Islet precursor cell (in vitro differentiated cells): ENCODE results near the gene CCL20.

ENCODE experiments used
- DNase-seq: peaks from one replicate; pipeline ENCODE4 v3.0.0-alpha.2; 2018

The CCL20 gene

GRCh38 chr2:227804975-227805374 lies 8.7 kb upstream of the CCL20 start:
- peak; percentile 71 for DNase-seq

GRCh38 chr2:227805578-227805977 lies 8.1 kb upstream of the CCL20 start:
- no peak for DNase-seq

- no peak for DNase-seq
Measured at GRCh38 chr2:227808936-227809335, 4.7 kb upstream of the CCL20 start.

GRCh38 chr2:227812001-227812400 lies 1.6 kb upstream of the CCL20 start:
- DNase-seq, result no peak

GRCh38 chr2:227813229-227813561 lies 447 bp upstream of the CCL20 start:
- DNase-seq, result no peak

GRCh38 chr2:227815066-227815465 lies 1.4 kb downstream of the CCL20 start:
- no peak for DNase-seq

- DNase-seq, result no peak
Measured at GRCh38 chr2:227816507-227817294, 3.1 kb downstream of the CCL20 start.

GRCh38 chr2:227817336-227817735 lies 3.7 kb downstream of the CCL20 start:
- DNase-seq, result no peak

GRCh38 chr2:227817850-227818674 lies 4.4 kb downstream of the CCL20 start:
- DNase-seq, result peak; percentile 74

- no peak for DNase-seq
Measured at GRCh38 chr2:227818675-227819397, 5.2 kb downstream of the CCL20 start.

- no peak for DNase-seq
Measured at GRCh38 chr2:227819398-227819697, 5.7 kb downstream of the CCL20 start.

GRCh38 chr2:227821043-227821942 lies 7.7 kb downstream of the CCL20 start:
- no peak for DNase-seq

GRCh38 chr2:227822416-227823003 lies 8.9 kb downstream of the CCL20 start:
- no peak for DNase-seq

- DNase-seq, result no peak
Measured at GRCh38 chr2:227823922-227824321, 10.3 kb downstream of the CCL20 start.

GRCh38 chr2:227824711-227825110 lies 11.1 kb downstream of the CCL20 start:
- no peak for DNase-seq

- no peak for DNase-seq
Measured at GRCh38 chr2:227826019-227826521, 12.4 kb downstream of the CCL20 start.

- no peak for DNase-seq
Measured at GRCh38 chr2:227826563-227826962, 12.9 kb downstream of the CCL20 start.

GRCh38 chr2:227827143-227827542 lies 13.5 kb downstream of the CCL20 start:
- DNase-seq, result no peak

- DNase-seq, result no peak
Measured at GRCh38 chr2:227828477-227828912, 14.9 kb downstream of the CCL20 start.

- no peak for DNase-seq
Measured at GRCh38 chr2:227829337-227829736, 15.7 kb downstream of the CCL20 start.

GRCh38 chr2:227834423-227834822 lies 20.8 kb downstream of the CCL20 start:
- DNase-seq, result no peak
